A549 (cell line): ENCODE results near the gene SLC27A1.
"Not testable (repeated sequence)": the region's sequence is repeated elsewhere in the genome, so short reads cannot be mapped to it uniquely, and the experiment has no call there.

Experiments used
- EHMT2 ChIP-seq: fragments of 200-600 bp; sonication (generic); IDR thresholded peaks from 2 replicates; pipeline ENCODE4 v1.6.1; 2016; ENCODE audit warnings: antibody characterized with exemption, low read depth, mild to moderate bottlenecking, moderate library complexity
- FOSB ChIP-seq: fragments of 250-450 bp; sonication (Bioruptor Pico); IDR thresholded peaks from 2 replicates; pipeline ENCODE4 v1.5.0; 2020; ENCODE audit warnings: mild to moderate bottlenecking, moderate library complexity
- POLR2A ChIP-seq: IDR thresholded peaks from 2 replicates; pipeline ENCODE4 v1.6.1; 2012; ENCODE audit warnings: mild to moderate bottlenecking, low read length
- RFX5 ChIP-seq: fragments of 450-650 bp; IDR thresholded peaks from 2 replicates; pipeline ENCODE4 v1.7.1; 2014; ENCODE audit warnings: antibody characterized with exemption, mild to moderate bottlenecking, moderate library complexity
- TF ChIP-seq, protein P1 (sequence below): fragments of >200 bp; sonication (Bioruptor Twin); formaldehyde crosslinking; IDR thresholded peaks from 3 replicates; pipeline ENCODE4 v1.5.1; 2016
- TF ChIP-seq, protein P2 (sequence below): IDR thresholded peaks from 2 replicates; pipeline ENCODE4 v1.6.1; 2012

DNA sequence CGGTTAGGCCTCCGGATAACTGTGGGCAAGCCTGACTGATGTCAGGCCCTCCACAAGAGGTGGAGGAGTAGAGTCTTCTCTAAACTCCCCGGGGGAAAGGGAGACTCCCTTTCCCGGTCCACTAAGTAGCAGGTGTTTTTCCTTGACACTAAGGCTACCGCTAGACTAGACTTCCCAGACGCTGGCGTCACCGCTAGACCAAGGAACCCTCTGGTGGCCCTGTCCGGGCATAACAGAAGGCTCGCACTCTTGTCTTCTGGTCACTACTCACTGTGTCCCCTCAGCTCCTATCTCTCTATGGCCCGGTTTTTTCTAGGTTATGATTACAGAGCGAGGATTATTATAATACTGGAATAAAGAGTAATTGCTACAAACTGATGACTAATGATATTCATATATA is 28.7 kb downstream of the SLC27A1 start:
- not testable (repeated sequence) for TF ChIP-seq RFX5, EHMT2, FOSB, POLR2A
- TF ChIP-seq, protein P1, sequence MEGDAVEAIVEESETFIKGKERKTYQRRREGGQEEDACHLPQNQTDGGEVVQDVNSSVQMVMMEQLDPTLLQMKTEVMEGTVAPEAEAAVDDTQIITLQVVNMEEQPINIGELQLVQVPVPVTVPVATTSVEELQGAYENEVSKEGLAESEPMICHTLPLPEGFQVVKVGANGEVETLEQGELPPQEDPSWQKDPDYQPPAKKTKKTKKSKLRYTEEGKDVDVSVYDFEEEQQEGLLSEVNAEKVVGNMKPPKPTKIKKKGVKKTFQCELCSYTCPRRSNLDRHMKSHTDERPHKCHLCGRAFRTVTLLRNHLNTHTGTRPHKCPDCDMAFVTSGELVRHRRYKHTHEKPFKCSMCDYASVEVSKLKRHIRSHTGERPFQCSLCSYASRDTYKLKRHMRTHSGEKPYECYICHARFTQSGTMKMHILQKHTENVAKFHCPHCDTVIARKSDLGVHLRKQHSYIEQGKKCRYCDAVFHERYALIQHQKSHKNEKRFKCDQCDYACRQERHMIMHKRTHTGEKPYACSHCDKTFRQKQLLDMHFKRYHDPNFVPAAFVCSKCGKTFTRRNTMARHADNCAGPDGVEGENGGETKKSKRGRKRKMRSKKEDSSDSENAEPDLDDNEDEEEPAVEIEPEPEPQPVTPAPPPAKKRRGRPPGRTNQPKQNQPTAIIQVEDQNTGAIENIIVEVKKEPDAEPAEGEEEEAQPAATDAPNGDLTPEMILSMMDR = not testable (repeated sequence)
- TF ChIP-seq, protein P2, sequence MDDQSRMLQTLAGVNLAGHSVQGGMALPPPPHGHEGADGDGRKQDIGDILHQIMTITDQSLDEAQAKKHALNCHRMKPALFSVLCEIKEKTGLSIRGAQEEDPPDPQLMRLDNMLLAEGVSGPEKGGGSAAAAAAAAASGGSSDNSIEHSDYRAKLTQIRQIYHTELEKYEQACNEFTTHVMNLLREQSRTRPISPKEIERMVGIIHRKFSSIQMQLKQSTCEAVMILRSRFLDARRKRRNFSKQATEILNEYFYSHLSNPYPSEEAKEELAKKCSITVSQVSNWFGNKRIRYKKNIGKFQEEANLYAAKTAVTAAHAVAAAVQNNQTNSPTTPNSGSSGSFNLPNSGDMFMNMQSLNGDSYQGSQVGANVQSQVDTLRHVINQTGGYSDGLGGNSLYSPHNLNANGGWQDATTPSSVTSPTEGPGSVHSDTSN = not testable (repeated sequence)
